HepG2 (cell line): ENCODE results near the gene KNG1. TPM values are rescaled to one million over a fixed set of nuclear protein-coding genes. Genes with fewer than 3 reads are reported as not detected.

ENCODE experiments used
- AKNA ChIP-seq: sonication (generic); formaldehyde crosslinking; IDR thresholded peaks from 2 replicates; pipeline ENCODE4 v1.4.0; 2020; ENCODE audit warnings: missing genetic modification reagents, borderline replicate concordance
- BRF2 ChIP-seq: sonication (generic); formaldehyde crosslinking; IDR thresholded peaks from 2 replicates; pipeline ENCODE4 v1.8.1; 2022; ENCODE audit warnings: mild to moderate bottlenecking, missing genetic modification reagents
- CCAR2 ChIP-seq: fragments of 200-400 bp; formaldehyde crosslinking; optimal IDR thresholded peaks from 2 replicates; pipeline ENCODE3; 2018; ENCODE audit warnings: low read depth, mild to moderate bottlenecking, low read length, moderate library complexity
- GATA4 ChIP-seq: sonication (generic); IDR thresholded peaks from 2 replicates; pipeline ENCODE4 v1.6.1; 2016; ENCODE audit warnings: antibody characterized with exemption, low read depth, borderline replicate concordance
- NCOR1 ChIP-seq: fragments of 200-600 bp; sonication (generic); IDR thresholded peaks from 2 replicates; pipeline ENCODE4 v1.7.0; 2017; ENCODE audit warnings: antibody characterized with exemption, low read length, borderline replicate concordance
- NFATC3 ChIP-seq: sonication (generic); formaldehyde crosslinking; IDR thresholded peaks from 2 replicates; pipeline ENCODE4 v1.5.1; 2020; ENCODE audit warnings: mild to moderate bottlenecking, missing genetic modification reagents
- SMC3 ChIP-seq: IDR thresholded peaks from 2 replicates; pipeline ENCODE4 v1.6.1; 2011; ENCODE audit warnings: low read length, improper control_type of control experiment
- SNAPC4 ChIP-seq: sonication (generic); formaldehyde crosslinking; IDR thresholded peaks from 2 replicates; pipeline ENCODE4 v1.4.0; 2020; ENCODE audit warnings: mild to moderate bottlenecking, missing genetic modification reagents
- SRSF4 ChIP-seq: fragments of 200-400 bp; formaldehyde crosslinking; IDR thresholded peaks from one replicate; pipeline ENCODE4 v1.6.1; 2018; ENCODE audit warnings: mild to moderate bottlenecking, low read depth, low read length, moderate library complexity; ENCODE audit not compliant: poor library complexity, severe bottlenecking
- SUZ12 ChIP-seq: fragments of 150-350 bp; IDR thresholded peaks from 2 replicates; pipeline ENCODE4 v1.6.1; 2014; ENCODE audit warnings: low read depth, low read length
- TRIM24 ChIP-seq: sonication (generic); formaldehyde crosslinking; IDR thresholded peaks from 2 replicates; pipeline ENCODE4 v1.8.0; 2022; ENCODE audit warnings: mild to moderate bottlenecking, missing genetic modification reagents
- ZBTB34 ChIP-seq: sonication (generic); formaldehyde crosslinking; IDR thresholded peaks from 2 replicates; pipeline ENCODE4 v1.8.0; 2022; ENCODE audit warnings: mild to moderate bottlenecking, missing genetic modification reagents
- ZC3H13 ChIP-seq: sonication (generic); formaldehyde crosslinking; IDR thresholded peaks from 2 replicates; pipeline ENCODE4 v1.8.1; 2023; ENCODE audit warnings: mild to moderate bottlenecking, missing genetic modification reagents, moderate library complexity
- ZNF367 ChIP-seq: sonication (generic); formaldehyde crosslinking; IDR thresholded peaks from 2 replicates; pipeline ENCODE4 v1.4.0; 2020; ENCODE audit warnings: missing genetic modification reagents, borderline replicate concordance
- ZNF720 ChIP-seq: sonication (generic); formaldehyde crosslinking; IDR thresholded peaks from 2 replicates; pipeline ENCODE4 v1.4.0; 2020; ENCODE audit warnings: missing genetic modification reagents
- ZNF883 ChIP-seq: sonication (generic); formaldehyde crosslinking; IDR thresholded peaks from 2 replicates; pipeline ENCODE4 v1.5.1; 2020; ENCODE audit warnings: mild to moderate bottlenecking, missing genetic modification reagents; ENCODE audit errors: not compliant biosample characterization
- polyA plus RNA-seq, 8 experiments: library from polyadenylated mRNA; depleted of rRNA in 3 of 8; stranded (reverse) in 7 of 8; unstranded in 1 of 8; fragments of >200 nt; fragmentation: Illumina TruSeq in 4 of 8; extraction: Trizol in 4 of 8; gene quantifications; 2 replicates each; pipeline versions ENCODE4 v1.2.1 to v1.2.3, GENCODE V29; 2011 to 2016; ENCODE audit warnings: low read depth in 4 of 8, missing spikeins in 1 of 8, mixed read lengths in 1 of 8; ENCODE audit not compliant: insufficient read depth in 1 of 8
- total RNA-seq, 5 experiments: library from RNA; depleted of rRNA; stranded (reverse); fragments of >200 nt; fragmentation: Illumina TruSeq; extraction: Trizol; gene quantifications; 2 replicates each; pipeline ENCODE4 v1.2.3, GENCODE V29; 2016; ENCODE audit warnings: low read depth in 1 of 5

Gene KNG1
- total and polyA plus RNA-seq, 2 of the 13 experiments (the other 11 are each of a cell fraction or from before 2014, with no cell fraction given): 6.5 to 7.0 TPM

- TF ChIP-seq NCOR1 (no peak), BRF2 (no peak), ZNF720 (CRISPR knock-in tag) (no peak), AKNA (CRISPR knock-in tag) (no peak), SMC3 (no peak), GATA4 (no peak), ZNF367 (CRISPR knock-in tag) (no peak), ZC3H13 (CRISPR knock-in tag) (no peak), TRIM24 (CRISPR knock-in tag) (no peak), ZNF883 (CRISPR knock-in tag) (no peak), ZBTB34 (CRISPR knock-in tag) (no peak), CCAR2 (no peak), SUZ12 (no peak), SNAPC4 (CRISPR knock-in tag) (no peak), SRSF4 (no peak), NFATC3 (CRISPR knock-in tag) (no peak)
Measured at GRCh38 chr3:186746008-186746407, 28.8 kb downstream of the KNG1 start (continued).
